ENCODE results near the gene ZBTB26. TPM values are rescaled to one million over a fixed set of nuclear protein-coding genes. Genes with fewer than 3 reads are reported as not detected.

ZBTB26 gene
- total RNA-seq, 1 experiment from 2014 or later = 7.8 TPM

- POLR2A ChIA-PET = no interaction called here
- Mint-ChIP-seq H3K4me3 (no peak overlapping the region), H3K27ac (no peak overlapping the region), H3K9me3 (no peaks in the 10 kb centered on the region), H3K4me1 (no peaks in the 10 kb centered on the region), H3K27me3 (ENCODE audit: low read depth) (no peaks in the 10 kb centered on the region), H3K36me3 (peaks cover 15% of the 10 kb centered on the region)
- CTCF ChIA-PET = no interaction called here
- TF ChIP-seq SMAD3 (CRISPR knock-in tag; IDR thresholded peaks at IDR 0.05; ENCODE audit: borderline replicate concordance) (no peak), NR2C2 (CRISPR knock-in tag; IDR thresholded peaks at IDR 0.05) (no peak), ZNF121 (CRISPR knock-in tag; IDR thresholded peaks at IDR 0.05) (no peak), E2F4 (CRISPR knock-in tag; IDR thresholded peaks at IDR 0.05; ENCODE audit: borderline replicate concordance, low read depth) (no peak), CDX4 (CRISPR knock-in tag; IDR thresholded peaks at IDR 0.05; ENCODE audit: borderline replicate concordance) (no peak), TCF7 (CRISPR knock-in tag; IDR thresholded peaks at IDR 0.05; ENCODE audit: low read depth) (no peak), ZNF532 (CRISPR knock-in tag; IDR thresholded peaks at IDR 0.05; ENCODE audit: borderline replicate concordance) (no peak), ZBTB21 (CRISPR knock-in tag; IDR thresholded peaks at IDR 0.05; ENCODE audit: borderline replicate concordance) (no peak), ZNF317 (CRISPR knock-in tag; IDR thresholded peaks at IDR 0.05; ENCODE audit: borderline replicate concordance, low read depth) (no peak), FOXJ3 (CRISPR knock-in tag; IDR thresholded peaks at IDR 0.05; ENCODE audit: borderline replicate concordance) (no peak), ELF4 (CRISPR knock-in tag; IDR thresholded peaks at IDR 0.05; ENCODE audit: low read depth) (no peak), GTF2I (CRISPR knock-in tag; conservative IDR thresholded peaks at IDR 0.05) (no peak)
- ATAC-seq = no peak
- no peak for DNase-seq (ENCODE audit: low spot score)
These were observed 43.9 kb upstream of the ZBTB26 start for GRCh38 chr9:122975196-122975595.

- ChIA-PET POLR2A (no interaction called here), CTCF (no interaction called here)
- H3K36me3 Mint-ChIP-seq = peaks cover 26% of the 10 kb centered on the region
These were observed 29.8 kb upstream of the ZBTB26 start for GRCh38 chr9:122961139-122961538.

More at GRCh38 chr9:122961139-122961538, 29.8 kb upstream of the ZBTB26 start:
- TF ChIP-seq ARID4B (CRISPR knock-in tag; IDR thresholded peaks at IDR 0.05; ENCODE audit: borderline replicate concordance) = no peak
- TF ChIP-seq EMX1 (CRISPR knock-in tag; IDR thresholded peaks at IDR 0.05) = no peak
- no peak for TF ChIP-seq TEAD1 (CRISPR knock-in tag; IDR thresholded peaks at IDR 0.05)
- TF ChIP-seq MLX (CRISPR knock-in tag; IDR thresholded peaks at IDR 0.05) = no peak
- TF ChIP-seq FOXP1 (CRISPR knock-in tag; IDR thresholded peaks at IDR 0.05; ENCODE audit: borderline replicate concordance) = no peak
- no peak for TF ChIP-seq CREB1 (CRISPR knock-in tag; IDR thresholded peaks at IDR 0.05)
- TF ChIP-seq CREM (CRISPR knock-in tag; IDR thresholded peaks at IDR 0.05) = no peak
- no peaks in the 10 kb centered on the region for H3K9me3 Mint-ChIP-seq
- ATAC-seq (no peak), DNase-seq (ENCODE audit: low spot score) (no peak)
- H3K27ac Mint-ChIP-seq = no peak overlapping the region
- no peaks in the 10 kb centered on the region for H3K4me1 Mint-ChIP-seq
- no peak overlapping the region for H3K4me3 Mint-ChIP-seq
- H3K27me3 Mint-ChIP-seq (ENCODE audit: low read depth) = no peaks in the 10 kb centered on the region

All from WTC11 (cell line).